Neural cell (in vitro differentiated cells): ENCODE measurements around the gene MICU1. TPM values are rescaled to one million over a fixed set of nuclear protein-coding genes. Genes with fewer than 3 reads are reported as not detected.

ENCODE experiments used
- H2AFZ ChIP-seq: fragments of 200-600, 300-800 bp; sonication (generic), shearing (Covaris generic); 2 replicates; pipeline ENCODE4 v1.6.0; 2014; ENCODE audit warnings: low read depth, mild to moderate bottlenecking, antibody characterized with exemption, low read length, moderate library complexity
- H3F3A ChIP-seq: fragments of 200-600 bp; shearing (Covaris generic); 2 replicates; pipeline ENCODE4 v1.6.1; 2016; ENCODE audit warnings: mild to moderate bottlenecking, moderate library complexity, mixed read lengths, antibody characterized with exemption, low read length; ENCODE audit not compliant: insufficient read depth, poor library complexity, severe bottlenecking
- H3K27ac ChIP-seq: fragments of 200-600, 300-800 bp; sonication (generic), shearing (Covaris generic); 2 replicates; pipeline ENCODE4 v1.5.1; 2014; ENCODE audit warnings: mild to moderate bottlenecking, low read length, moderate library complexity
- H3K27me3 ChIP-seq: fragments of 300-800, 200-600 bp; sonication (generic), shearing (Covaris generic); 2 replicates; pipeline ENCODE4 v1.6.0; 2014; ENCODE audit warnings: mild to moderate bottlenecking, low read depth, low read length, moderate library complexity; ENCODE audit not compliant: insufficient read depth
- H3K36me3 ChIP-seq: fragments of 300-800, 200-600 bp; sonication (generic), shearing (Covaris generic); 2 replicates; pipeline ENCODE4 v1.5.1; 2014; ENCODE audit warnings: mild to moderate bottlenecking, antibody characterized with exemption, low read length, moderate library complexity; ENCODE audit not compliant: insufficient read depth
- H3K4me2 ChIP-seq: fragments of 300-800, 200-600 bp; sonication (generic), shearing (Covaris generic); 2 replicates; pipeline ENCODE4 v1.6.0; 2014; ENCODE audit warnings: mild to moderate bottlenecking, low read length
- H3K4me3 ChIP-seq: fragments of 300-800, 200-600 bp; sonication (generic), shearing (Covaris generic); 2 replicates; pipeline ENCODE4 v1.5.1; 2014; ENCODE audit warnings: mild to moderate bottlenecking, low read length, moderate library complexity
- H3K79me2 ChIP-seq: fragments of 200-600 bp; shearing (Covaris generic); replicated peaks from 2 replicates; pipeline ENCODE4 v1.6.0; 2014; ENCODE audit warnings: mild to moderate bottlenecking, low read length, moderate library complexity; ENCODE audit not compliant: insufficient read depth
- H3K9ac ChIP-seq: fragments of 300-800, 200-600 bp; sonication (generic), shearing (Covaris generic); 2 replicates; pipeline ENCODE4 v1.6.1; 2016; ENCODE audit warnings: mild to moderate bottlenecking, low read length, mixed read lengths
- H3K9me2 ChIP-seq: fragments of 200-600 bp; shearing (Covaris generic); 2 replicates; pipeline ENCODE4 v1.6.1; 2016; ENCODE audit warnings: mild to moderate bottlenecking, low read length, mixed read lengths; ENCODE audit not compliant: insufficient read depth
- H3K9me3 ChIP-seq: fragments of 200-600, 300-800 bp; sonication (generic), shearing (Covaris generic); 2 replicates; pipeline ENCODE4 v1.6.1; 2016; ENCODE audit warnings: mild to moderate bottlenecking, mixed run types, low read length, moderate library complexity, mixed read lengths
- H4K20me1 ChIP-seq: fragments of 200-600 bp; shearing (Covaris generic); 2 replicates; pipeline ENCODE4 v1.6.1; 2016; ENCODE audit warnings: mild to moderate bottlenecking, mixed run types; ENCODE audit not compliant: insufficient read depth
- CTCF ChIP-seq: fragments of 450-650 bp; IDR thresholded peaks from 2 replicates; pipeline ENCODE4 v1.5.1; 2014; ENCODE audit warnings: antibody characterized with exemption, mild to moderate bottlenecking, moderate library complexity; ENCODE audit not compliant: poor library complexity, severe bottlenecking
- EP300 ChIP-seq: fragments of 450-650 bp; conservative IDR thresholded peaks from 2 replicates; pipeline ENCODE4 v1.6.1; 2014; ENCODE audit warnings: antibody characterized with exemption, mild to moderate bottlenecking, moderate library complexity; ENCODE audit not compliant: poor library complexity, severe bottlenecking
- EZH2 ChIP-seq: fragments of 200-600, 300-800 bp; shearing (Covaris generic), sonication (generic); IDR thresholded peaks from 2 replicates; pipeline ENCODE4 v1.6.1; 2014; ENCODE audit warnings: antibody characterized with exemption, low read length, borderline replicate concordance, mild to moderate bottlenecking; ENCODE audit not compliant: insufficient read depth, poor library complexity, severe bottlenecking
- MXI1 ChIP-seq: fragments of 450-650 bp; conservative IDR thresholded peaks from 2 replicates; pipeline ENCODE4 v1.6.1; 2014; ENCODE audit warnings: antibody characterized with exemption, mild to moderate bottlenecking; ENCODE audit not compliant: poor library complexity, severe bottlenecking
- POLR2AphosphoS5 ChIP-seq: IDR thresholded peaks from 2 replicates; pipeline ENCODE4 v1.6.1; 2012
- RAD21 ChIP-seq: fragments of 450-650 bp; conservative IDR thresholded peaks from 2 replicates; pipeline ENCODE4 v1.6.1; 2014; ENCODE audit warnings: antibody characterized with exemption, mild to moderate bottlenecking, moderate library complexity
- REST ChIP-seq: IDR thresholded peaks from 2 replicates; pipeline ENCODE4 v1.6.1; 2012; ENCODE audit warnings: borderline replicate concordance
- SMC3 ChIP-seq: fragments of 450-650 bp; conservative IDR thresholded peaks from 2 replicates; pipeline ENCODE4 v1.6.1; 2014; ENCODE audit warnings: antibody characterized with exemption, mild to moderate bottlenecking, moderate library complexity; ENCODE audit not compliant: poor library complexity
- TAF1 ChIP-seq: IDR thresholded peaks from 2 replicates; pipeline ENCODE4 v1.6.1; 2012; ENCODE audit warnings: low read depth
- polyA plus RNA-seq: library from polyadenylated mRNA; depleted of rRNA; stranded (reverse); fragments of >200 nt; gene quantifications from 2 replicates; pipeline ENCODE4 v1.2.3, GENCODE V29; 2014

MICU1 gene
- polyA plus RNA-seq, 1 donor from 2014 or later = 86.0 TPM

GRCh38 chr10:72455889-72456595 lies 169.8 kb downstream of the MICU1 start:
- H3K4me2 ChIP-seq = no peak overlapping the region
- no peak overlapping the region for H3K27ac ChIP-seq

GRCh38 chr10:72449941-72450441 lies 175.9 kb downstream of the MICU1 start:
- Histone ChIP-seq H3K9me3 (no peaks in the 10 kb centered on the region), H3K4me3 (no peak overlapping the region), H3F3A (no peaks in the 10 kb centered on the region), H3K27me3 (no peaks in the 10 kb centered on the region), H3K79me2 (no peaks in the 10 kb centered on the region), H3K36me3 (no peaks in the 10 kb centered on the region), H3K4me2 (no peak overlapping the region), H2AFZ (no peak overlapping the region), H3K27ac (no peak overlapping the region), H4K20me1 (no peaks in the 10 kb centered on the region), H3K9ac (no peak overlapping the region), H3K9me2 (no peaks in the 10 kb centered on the region)
- TF ChIP-seq POLR2AphosphoS5 (no peak), RAD21 (no peak), EP300 (no peak), MXI1 (no peak), CTCF (no peak), TAF1 (no peak), EZH2 (no peak), REST (no peak), SMC3 (no peak)

More at GRCh38 chr10:72455889-72456595, 169.8 kb downstream of the MICU1 start:
- no peak overlapping the region for H2AFZ ChIP-seq
- H3K4me3 ChIP-seq = no peak overlapping the region
- H3K79me2 ChIP-seq = no peaks in the 10 kb centered on the region
- no peak overlapping the region for H3K9ac ChIP-seq
- H3K36me3 ChIP-seq = no peaks in the 10 kb centered on the region
- H3K9me3 ChIP-seq = no peaks in the 10 kb centered on the region
- TF ChIP-seq CTCF (no peak), RAD21 (no peak), POLR2AphosphoS5 (no peak)
- H4K20me1 ChIP-seq = no peaks in the 10 kb centered on the region
- H3K9me2 ChIP-seq = no peaks in the 10 kb centered on the region
- no peaks in the 10 kb centered on the region for H3K27me3 ChIP-seq
- H3F3A ChIP-seq = no peaks in the 10 kb centered on the region
